IMR-90 (cell line): ENCODE measurements around the gene TANC2. TPM values are rescaled to one million over a fixed set of nuclear protein-coding genes. Genes with fewer than 3 reads are reported as not detected.

Experiments
- ATAC-seq: fragments of 200-7000 bp; cut with Tn5 transposase; 2 replicates; pipeline ENCODE4 v1.9.1; 2020; ENCODE audit warnings: low read depth, mild to moderate bottlenecking, moderate library complexity
- BruUV-seq: library from RNA; stranded (reverse); fragments of 400-500 nt; replicated peaks from 2 replicates; lab custom pipeline; 2021; lab: Mats Ljungman, UMichigan
- CTCF ChIA-PET: fragments of 300-600 bp; formaldehyde crosslinking; extraction: SDS; loops from one replicate; lab custom pipeline; 2021; ENCODE audit warnings: antibody characterized with exemption; lab: Yijun Ruan, JAX
- POLR2A ChIA-PET: fragments of 300-600 bp; sonication (Branson Sonifier 250); formaldehyde crosslinking; loops from one replicate; lab custom pipeline; 2022; ENCODE audit warnings: antibody characterized with exemption; ENCODE audit not compliant: unreplicated experiment; lab: Charles Lee
- DNase-seq: peaks from one replicate; pipeline ENCODE4 v3.0.0; 2013
- H2AFZ ChIP-seq: replicated peaks from 2 replicates; pipeline ENCODE3; 2013; ENCODE audit warnings: low read length, mild to moderate bottlenecking; ENCODE audit not compliant: poor library complexity
- H2AK5ac ChIP-seq: 2 replicates; pipeline ENCODE4 v1.6.1; 2013; ENCODE audit warnings: low read depth, low read length, inconsistent platforms
- H2AK9ac ChIP-seq: replicated peaks from 2 replicates; pipeline ENCODE3; 2013; ENCODE audit warnings: mild to moderate bottlenecking, low read depth, low read length, moderate library complexity; ENCODE audit not compliant: poor library complexity
- H2BK120ac ChIP-seq: 2 replicates; pipeline ENCODE4 v1.6.1; 2013; ENCODE audit warnings: low read depth, low read length, inconsistent platforms
- H2BK15ac ChIP-seq: 3 replicates; pipeline ENCODE4 v1.6.1; 2013; ENCODE audit warnings: low read depth, low read length, inconsistent platforms
- H2BK20ac ChIP-seq: 2 replicates; pipeline ENCODE4 v1.6.1; 2013; ENCODE audit warnings: low read depth, mild to moderate bottlenecking, inconsistent platforms, low read length, moderate library complexity
- H2BK5ac ChIP-seq: 2 replicates; pipeline ENCODE4 v1.6.1; 2013; ENCODE audit warnings: mild to moderate bottlenecking, low read depth, low read length, inconsistent platforms; ENCODE audit not compliant: poor library complexity, severe bottlenecking
- H3K14ac ChIP-seq: replicated peaks from 2 replicates; pipeline ENCODE4 v1.6.1; 2013; ENCODE audit warnings: low read depth, low read length, inconsistent platforms
- H3K18ac ChIP-seq: 2 replicates; pipeline ENCODE4 v1.6.1; 2013; ENCODE audit warnings: low read depth, low read length, control low read depth
- H3K23ac ChIP-seq: 2 replicates; pipeline ENCODE4 v1.6.1; 2013; ENCODE audit warnings: low read depth, low read length, inconsistent platforms
- H3K27ac ChIP-seq: 2 replicates; pipeline ENCODE4 v1.5.1; 2013; ENCODE audit warnings: mild to moderate bottlenecking, control low read depth, low read length; ENCODE audit not compliant: insufficient read depth
- H3K27me3 ChIP-seq: 2 replicates; pipeline ENCODE4 v1.6.1; 2013; ENCODE audit warnings: low read length; ENCODE audit not compliant: control insufficient read depth, insufficient read depth
- H3K36me3 ChIP-seq: 2 replicates; pipeline ENCODE4 v1.6.1; 2013; ENCODE audit warnings: low read length, mixed read lengths; ENCODE audit not compliant: control insufficient read depth, insufficient read depth
- H3K4ac ChIP-seq: 2 replicates; pipeline ENCODE4 v1.6.1; 2013; ENCODE audit warnings: low read depth, low read length, inconsistent platforms
- H3K4me1 ChIP-seq: 2 replicates; pipeline ENCODE4 v1.6.1; 2013; ENCODE audit warnings: low read length, mixed read lengths; ENCODE audit not compliant: control insufficient read depth, insufficient read depth
- H3K4me2 ChIP-seq: 2 replicates; pipeline ENCODE4 v1.6.1; 2013; ENCODE audit warnings: low read depth, mild to moderate bottlenecking, control low read depth, low read length, moderate library complexity
- H3K4me3 ChIP-seq: 2 replicates; pipeline ENCODE4 v1.5.1; 2013; ENCODE audit warnings: low read depth, mild to moderate bottlenecking, control low read depth, low read length, moderate library complexity; ENCODE audit not compliant: insufficient read depth
- H3K56ac ChIP-seq: 2 replicates; pipeline ENCODE4 v1.6.1; 2013; ENCODE audit warnings: low read length, inconsistent platforms; ENCODE audit not compliant: insufficient read depth; ENCODE audit errors: extremely low read depth
- H3K79me1 ChIP-seq, 2 experiments: 2 replicates each; pipeline ENCODE4 v1.6.1; 2013; ENCODE audit warnings: low read length in 2 of 2, inconsistent platforms in 1 of 2, low read depth in 1 of 2
- H3K9ac ChIP-seq: 2 replicates; pipeline ENCODE4 v1.6.1; 2013; ENCODE audit warnings: low read depth, low read length, control low read depth
- H3K9me1 ChIP-seq: 2 replicates; pipeline ENCODE4 v1.6.1; 2013; ENCODE audit warnings: low read length, inconsistent platforms; ENCODE audit not compliant: insufficient read depth
- H3K9me3 ChIP-seq: 2 replicates; pipeline ENCODE4 v1.6.1; 2013; ENCODE audit warnings: low read length; ENCODE audit not compliant: control insufficient read depth, insufficient read depth
- H4K20me1 ChIP-seq: 2 replicates; pipeline ENCODE4 v1.6.1; 2013; ENCODE audit warnings: low read length, inconsistent platforms; ENCODE audit not compliant: insufficient read depth
- H4K5ac ChIP-seq: 2 replicates; pipeline ENCODE4 v1.6.1; 2013; ENCODE audit warnings: mild to moderate bottlenecking, low read depth, low read length, control low read depth
- H4K8ac ChIP-seq, 2 experiments: 2 replicates each; pipeline ENCODE4 v1.6.1; 2013; ENCODE audit warnings: low read depth in 2 of 2, low read length in 2 of 2, control low read depth in 1 of 2, inconsistent platforms in 1 of 2
- H4K91ac ChIP-seq: 2 replicates; pipeline ENCODE4 v1.6.1; 2013; ENCODE audit warnings: low read depth, low read length, inconsistent platforms; ENCODE audit not compliant: insufficient read depth
- CEBPB ChIP-seq: IDR thresholded peaks from 2 replicates; pipeline ENCODE4 v1.6.1; 2012; ENCODE audit warnings: low read depth, low read length, improper control_type of control experiment
- FOS ChIP-seq: fragments of 150-350 bp; IDR thresholded peaks from 2 replicates; pipeline ENCODE4 v1.6.1; 2016; ENCODE audit warnings: low read depth, low read length
- WGBS, 2 experiments: methylation state at CpG; one replicate each; pipeline versions ENCODE4 v1.1.5 to v1.1.7; 2013; ENCODE audit warnings: missing lambda C conversion rate in 2 of 2; ENCODE audit not compliant: insufficient read length in 1 of 2; ENCODE audit errors: extremely low coverage in 2 of 2; 5-methylcytosine and 5-hydroxymethylcytosine counted together
- dilution Hi-C: fragments of 300-500 bp; cut with HindIII; formaldehyde crosslinking; loops from one replicate; pipeline ENCODE4 v1.14.3; 2018; ENCODE audit warnings: low sequenced_read_pairs; ENCODE audit not compliant: unreplicated experiment
- in situ Hi-C: fragments of 300-500 bp; cut with MboI; formaldehyde crosslinking; loops from 3 replicates; pipeline ENCODE4 v1.14.3; 2019; ENCODE audit warnings: low sequenced_read_pairs, inconsistent platforms, mixed read lengths
- intact Hi-C: fragments of 100-400 bp; cut with micrococcal nuclease; formaldehyde crosslinking; loops from 2 replicates; pipeline ENCODE4 v1.10.0; 2022
- polyA plus RNA-seq, 3 experiments: library from polyadenylated mRNA; depleted of rRNA; stranded (reverse); fragments of >200 nt; gene quantifications; 2 replicates each; pipeline ENCODE4 v1.2.3, GENCODE V29; 2012; ENCODE audit warnings: low replicate concordance in 1 of 3
- total RNA-seq: library from RNA; depleted of rRNA; stranded (reverse); fragments of >200 nt; gene quantifications from 2 replicates; pipeline ENCODE4 v1.2.3, GENCODE V29; 2012

The TANC2 gene
- total and polyA plus RNA-seq, 2 of the 4 experiments (the other 2 are of a cell fraction), result 20.6 to 41.4 TPM

DNA sequence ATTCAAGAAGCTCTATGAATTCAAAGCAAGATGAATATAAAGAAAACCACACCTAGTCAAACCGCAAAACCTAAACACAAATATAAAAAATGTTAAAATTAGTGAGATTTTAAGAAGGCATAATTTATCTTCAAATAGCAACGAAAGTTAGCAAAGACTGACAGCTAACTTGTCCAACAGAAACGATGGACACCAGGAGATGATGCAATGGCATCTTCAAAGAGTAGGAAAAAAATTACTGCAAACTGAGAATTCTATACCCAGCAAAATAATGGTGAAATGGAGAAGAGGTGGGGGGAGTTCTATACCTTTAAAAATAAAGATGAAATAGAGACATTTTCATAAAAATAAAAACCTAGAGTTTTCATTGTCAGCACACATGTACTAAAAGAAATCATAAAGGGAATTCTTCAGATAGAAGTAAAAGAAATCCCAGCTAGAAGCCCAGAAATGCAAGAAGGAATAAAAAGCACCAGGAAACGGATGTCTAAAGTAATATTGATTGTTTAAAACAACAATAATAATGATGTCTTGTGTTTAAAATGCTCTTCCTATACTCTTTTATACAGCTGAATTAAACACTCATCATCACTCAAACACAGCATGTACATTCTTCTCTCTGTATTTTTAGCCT lies 24.6 kb upstream of the TANC2 start:
- ATAC-seq, result no peak
- no peak overlapping the region for H2BK120ac ChIP-seq
- peaks cover 7% of the 10 kb centered on the region; the same call in 1 of the 2 replicates for H3K9me3 ChIP-seq
- H4K8ac ChIP-seq, result no peak overlapping the region
- H2BK5ac ChIP-seq, result no peak overlapping the region
- no peak overlapping the region for H3K18ac ChIP-seq
- H2BK15ac ChIP-seq, result no peak overlapping the region
- intact Hi-C loops (no loop called here), dilution Hi-C loops (no loop called here), in situ Hi-C loops (no loop called here)
- ChIA-PET POLR2A (no interaction called here), CTCF (no interaction called here)
- H3K9ac ChIP-seq, result no peak overlapping the region
- no peak overlapping the region for H3K56ac ChIP-seq
- no peaks in the 10 kb centered on the region; the same call in 1 of the 2 replicates for H3K27me3 ChIP-seq
- H2AK9ac ChIP-seq, result no peak overlapping the region
- H3K79me1 ChIP-seq, result no peaks in the 10 kb centered on the region
- H3K4me2 ChIP-seq, result no peak overlapping the region
- H3K36me3 ChIP-seq, result no peaks in the 10 kb centered on the region
- no peak overlapping the region for H2AK5ac ChIP-seq
- BruUV-seq, result no TSS peak
- no peak overlapping the region for H2BK20ac ChIP-seq
- no peak overlapping the region for H4K91ac ChIP-seq
- H3K23ac ChIP-seq, result no peak overlapping the region
- H3K4ac ChIP-seq, result no peak overlapping the region
- no peak overlapping the region for H4K5ac ChIP-seq
- H2AFZ ChIP-seq, result no peak overlapping the region
- no peak overlapping the region for H3K14ac ChIP-seq
- no peaks in the 10 kb centered on the region for H4K20me1 ChIP-seq
- no peak overlapping the region for H3K27ac ChIP-seq
- TF ChIP-seq CEBPB, result peak; percentile 59
- TF ChIP-seq FOS, result no peak
- DNase-seq, result no peak
- no peaks in the 10 kb centered on the region; the same call in 1 of the 2 replicates for H3K9me1 ChIP-seq
- H3K4me3 ChIP-seq, result no peak overlapping the region
- no peaks in the 10 kb centered on the region for H3K4me1 ChIP-seq
- no CpG with 5 or more reads among the region's 4 CpGs for WGBS, 2 experiments
